Activated B cell treated with CpG ODN at 0.5 μM for 24 hours (primary cell): ENCODE data around the gene MAEA. TPM values are rescaled to one million over a fixed set of nuclear protein-coding genes. Genes with fewer than 3 reads are reported as not detected.

Experiments
- ATAC-seq: fragments of 200-7000 bp; cut with Tn5 transposase; one replicate; pipeline ENCODE4 v1.10.0; 2021; ENCODE audit warnings: low read depth, mild to moderate bottlenecking, moderate library complexity
- CTCF ChIA-PET: fragments of 350-600 bp; sonication (Branson Sonifier 250); formaldehyde crosslinking; loops from one replicate; lab custom pipeline; 2021; ENCODE audit warnings: antibody characterized with exemption; lab: Charles Lee
- POLR2A ChIA-PET: fragments of 350-600 bp; sonication (Branson Sonifier 250); formaldehyde crosslinking; loops from one replicate; lab custom pipeline; 2021; ENCODE audit warnings: antibody characterized with exemption; lab: Charles Lee
- DNase-seq: peaks from one replicate; pipeline ENCODE4 v3.0.0; 2022
- H3K27ac Mint-ChIP-seq: one replicate; pipeline ENCODE4 v1.8.0; 2020; ENCODE audit warnings: mixed read lengths
- H3K27me3 Mint-ChIP-seq: one replicate; pipeline ENCODE4 v1.8.0; 2021; ENCODE audit warnings: mixed read lengths
- H3K36me3 Mint-ChIP-seq: one replicate; pipeline ENCODE4 v1.8.0; 2021; ENCODE audit warnings: low read depth, mixed read lengths
- H3K4me1 Mint-ChIP-seq: one replicate; pipeline ENCODE4 v1.8.0; 2021; ENCODE audit warnings: mixed read lengths
- H3K4me3 Mint-ChIP-seq: one replicate; pipeline ENCODE4 v1.8.0; 2020; ENCODE audit warnings: mild to moderate bottlenecking, mixed read lengths
- H3K9me3 Mint-ChIP-seq: one replicate; pipeline ENCODE4 v1.8.0; 2020; ENCODE audit warnings: mixed read lengths
- intact Hi-C: fragments of 100-400 bp; cut with micrococcal nuclease; formaldehyde crosslinking; loops from one replicate; pipeline ENCODE4 v1.15.1; 2024
- total RNA-seq: library from RNA; stranded (reverse); gene quantifications from 2 replicates; pipeline ENCODE4 v1.2.3, GENCODE V29; 2022
- TF ChIP-seq, protein P1 (sequence below): fragments of 200-600 bp; IDR thresholded peaks from one replicate; pipeline ENCODE4 v1.8.0; 2022; ENCODE audit warnings: antibody characterized with exemption, mild to moderate bottlenecking

The MAEA gene
- total RNA-seq, 1 donor from 2014 or later = 73.7 TPM

DNA sequence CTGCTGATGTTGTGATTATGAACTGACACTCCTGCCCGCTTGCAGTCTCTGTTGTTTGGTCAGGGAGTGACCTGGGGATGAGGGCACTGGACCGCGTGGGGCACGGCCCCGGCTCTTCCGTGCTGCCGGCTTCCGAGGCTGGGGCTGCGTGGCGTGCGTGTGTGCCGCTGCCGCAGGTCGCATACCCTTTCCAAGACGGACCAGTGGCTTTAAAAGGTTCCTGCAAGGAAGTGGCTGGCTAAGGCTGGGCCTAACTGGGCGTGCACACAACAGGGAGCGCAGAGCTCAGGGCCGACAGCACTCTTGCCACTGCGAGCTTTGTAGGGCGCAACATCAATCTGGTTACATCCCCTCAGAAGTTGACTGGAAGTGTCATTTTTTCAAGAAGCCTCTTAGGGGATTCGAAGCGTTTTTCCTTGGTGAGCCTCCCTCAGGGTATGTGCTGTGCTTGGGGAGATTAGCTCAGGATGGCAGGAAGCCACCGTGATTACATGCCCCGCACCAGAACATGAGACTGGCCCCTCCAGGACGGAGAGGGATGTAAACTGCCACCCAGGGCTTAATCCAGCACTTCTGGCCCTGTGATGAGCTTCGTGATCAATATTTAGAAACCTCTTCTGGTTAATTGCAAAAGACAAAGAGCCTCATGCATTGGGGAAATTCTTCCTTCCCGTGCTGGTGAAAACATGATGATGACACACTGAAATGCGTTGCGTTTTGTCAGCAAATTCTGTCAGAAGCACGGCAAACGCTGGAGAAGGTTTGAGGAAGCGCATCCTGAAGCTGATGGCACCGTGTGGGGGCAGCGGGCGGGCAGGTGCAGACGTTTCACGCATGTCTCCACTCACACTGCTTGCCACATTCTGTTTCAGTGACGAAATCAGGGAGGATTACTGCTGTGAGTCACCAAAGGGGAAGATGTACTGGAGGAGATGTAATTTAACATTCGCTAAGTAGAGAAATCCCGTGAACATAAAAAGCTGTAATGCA lies 11.1 kb downstream of the MAEA start:
- no peak overlapping the region for H3K4me3 Mint-ChIP-seq
- CTCF ChIA-PET = no interaction called here
- TF ChIP-seq, protein P1, sequence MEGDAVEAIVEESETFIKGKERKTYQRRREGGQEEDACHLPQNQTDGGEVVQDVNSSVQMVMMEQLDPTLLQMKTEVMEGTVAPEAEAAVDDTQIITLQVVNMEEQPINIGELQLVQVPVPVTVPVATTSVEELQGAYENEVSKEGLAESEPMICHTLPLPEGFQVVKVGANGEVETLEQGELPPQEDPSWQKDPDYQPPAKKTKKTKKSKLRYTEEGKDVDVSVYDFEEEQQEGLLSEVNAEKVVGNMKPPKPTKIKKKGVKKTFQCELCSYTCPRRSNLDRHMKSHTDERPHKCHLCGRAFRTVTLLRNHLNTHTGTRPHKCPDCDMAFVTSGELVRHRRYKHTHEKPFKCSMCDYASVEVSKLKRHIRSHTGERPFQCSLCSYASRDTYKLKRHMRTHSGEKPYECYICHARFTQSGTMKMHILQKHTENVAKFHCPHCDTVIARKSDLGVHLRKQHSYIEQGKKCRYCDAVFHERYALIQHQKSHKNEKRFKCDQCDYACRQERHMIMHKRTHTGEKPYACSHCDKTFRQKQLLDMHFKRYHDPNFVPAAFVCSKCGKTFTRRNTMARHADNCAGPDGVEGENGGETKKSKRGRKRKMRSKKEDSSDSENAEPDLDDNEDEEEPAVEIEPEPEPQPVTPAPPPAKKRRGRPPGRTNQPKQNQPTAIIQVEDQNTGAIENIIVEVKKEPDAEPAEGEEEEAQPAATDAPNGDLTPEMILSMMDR = no peak
- intact Hi-C loops = no loop called here
- no peaks in the 10 kb centered on the region for H3K27me3 Mint-ChIP-seq
- H3K9me3 Mint-ChIP-seq = no peaks in the 10 kb centered on the region
- peaks cover 13% of the 10 kb centered on the region for H3K4me1 Mint-ChIP-seq
- no peak overlapping the region for H3K27ac Mint-ChIP-seq
- DNase-seq (no peak), ATAC-seq (no peak)
- POLR2A ChIA-PET = no interaction called here
- peaks cover 58% of the 10 kb centered on the region for H3K36me3 Mint-ChIP-seq

DNA sequence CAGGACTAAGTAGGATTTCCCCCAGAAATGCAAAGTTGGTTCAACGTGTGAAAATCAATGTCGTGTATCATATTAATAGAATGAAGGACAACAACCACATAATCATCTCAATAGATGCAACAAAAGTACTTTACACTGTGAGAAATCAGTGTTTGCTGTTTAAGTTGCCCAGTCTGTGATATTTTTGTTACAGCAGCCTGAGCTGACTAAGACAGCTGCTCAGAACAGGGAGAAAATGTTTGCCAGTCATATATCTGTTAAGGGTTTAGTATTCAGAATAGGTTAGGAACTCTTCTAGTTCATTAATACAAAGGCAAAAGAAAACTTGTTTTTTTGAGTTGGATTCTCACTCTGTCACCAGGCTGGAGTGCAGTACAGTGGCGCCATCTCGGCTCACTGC lies 12.5 kb downstream of the MAEA start:
- Mint-ChIP-seq H3K4me3 (no peak overlapping the region), H3K27ac (no peak overlapping the region), H3K4me1 (peaks cover 18% of the 10 kb centered on the region), H3K9me3 (no peaks in the 10 kb centered on the region), H3K36me3 (peaks cover 59% of the 10 kb centered on the region), H3K27me3 (no peaks in the 10 kb centered on the region)
- TF ChIP-seq, protein P1 = no peak
- ChIA-PET CTCF (no interaction called here), POLR2A (interaction anchor here (0.6 kb wide), 1 partner anchor 10 kb away, joined by 3 read pairs; no protein-coding TSS in a partner anchor)
- intact Hi-C loops = no loop called here
- ATAC-seq (no peak), DNase-seq (no peak)

DNA sequence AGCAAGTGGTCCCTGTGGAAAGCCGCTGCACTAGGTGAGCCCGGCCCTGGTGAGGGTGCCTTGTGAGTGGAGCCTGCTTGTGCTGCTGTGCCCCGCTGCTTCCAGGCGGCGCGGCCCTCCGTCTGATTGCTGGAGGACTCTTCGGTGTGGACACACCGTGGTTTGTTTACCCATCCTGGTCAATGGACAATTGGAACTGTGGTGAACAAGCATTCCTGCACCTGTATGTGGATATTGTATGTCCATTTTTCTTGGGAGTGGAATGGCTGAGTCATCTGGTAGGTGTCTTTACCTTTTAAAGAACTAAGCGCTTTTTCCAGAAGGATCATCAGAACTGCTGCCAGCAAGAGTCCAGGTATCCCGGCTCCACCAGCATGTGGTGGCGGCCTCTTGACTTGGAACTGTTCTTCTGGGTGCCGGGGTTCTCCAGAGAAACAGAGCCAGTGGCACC lies 15.6 kb downstream of the MAEA start:
- Mint-ChIP-seq H3K9me3 (no peaks in the 10 kb centered on the region), H3K4me1 (peaks cover 45% of the 10 kb centered on the region), H3K36me3 (peaks cover 39% of the 10 kb centered on the region), H3K27ac (no peak overlapping the region), H3K4me3 (no peak overlapping the region), H3K27me3 (no peaks in the 10 kb centered on the region)
- DNase-seq (no peak), ATAC-seq (no peak)
- TF ChIP-seq, protein P1 = no peak
- ChIA-PET POLR2A (no interaction called here), CTCF (no interaction called here)
- intact Hi-C loops = loop anchor here (5.0 kb wide), 1 partner anchor 42 kb away; the partner anchor contains the start of gene UVSSA

DNA sequence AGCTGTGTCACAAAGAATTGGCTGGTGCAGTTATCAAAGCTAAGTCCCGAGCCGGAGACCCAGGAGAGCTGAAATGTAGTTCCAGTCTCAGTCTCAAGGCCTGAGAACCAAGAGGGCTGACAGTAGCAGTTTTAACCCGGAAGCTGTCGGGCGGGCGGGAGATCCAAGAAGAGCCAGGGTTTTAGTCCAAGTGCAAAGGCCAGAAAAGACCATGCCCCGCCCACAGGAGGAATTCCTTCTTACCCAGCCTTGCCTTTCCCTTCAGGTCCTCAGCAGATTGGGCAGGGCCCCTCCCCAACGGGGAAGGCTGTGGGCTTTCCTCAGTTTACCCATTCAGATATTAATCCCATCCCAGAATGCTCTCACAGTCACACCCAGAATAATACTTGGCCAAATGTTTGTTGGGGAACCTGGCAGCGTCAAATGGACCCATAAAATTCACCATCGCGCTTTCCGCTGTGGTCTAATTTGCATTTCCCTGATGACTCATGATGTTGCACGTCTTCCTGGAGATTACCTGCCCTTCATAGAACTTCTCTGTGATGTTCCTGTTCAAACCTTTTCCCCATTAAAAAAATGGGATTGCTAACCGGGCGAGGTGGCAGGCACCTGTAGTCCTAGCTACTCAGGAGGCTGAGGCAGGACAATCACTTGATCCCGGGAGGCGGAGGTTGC lies 16.2 kb downstream of the MAEA start:
- H3K4me3 Mint-ChIP-seq = no peak overlapping the region
- no peak overlapping the region for H3K27ac Mint-ChIP-seq
- CTCF ChIA-PET = no interaction called here
- peaks cover 33% of the 10 kb centered on the region for H3K36me3 Mint-ChIP-seq
- H3K27me3 Mint-ChIP-seq = no peaks in the 10 kb centered on the region
- TF ChIP-seq, protein P1 = no peak
- DNase-seq (no peak), ATAC-seq (no peak)
- intact Hi-C loops = loop anchor here (2.0 to 5.0 kb wide), 2 partner anchors 17 to 41 kb away; partner anchors contain the start of genes MAEA and UVSSA
- H3K4me1 Mint-ChIP-seq = peaks cover 47% of the 10 kb centered on the region
- no peaks in the 10 kb centered on the region for H3K9me3 Mint-ChIP-seq
- POLR2A ChIA-PET = no interaction called here
